ENCODE results near the gene AREL1.

The AREL1 gene

DNA sequence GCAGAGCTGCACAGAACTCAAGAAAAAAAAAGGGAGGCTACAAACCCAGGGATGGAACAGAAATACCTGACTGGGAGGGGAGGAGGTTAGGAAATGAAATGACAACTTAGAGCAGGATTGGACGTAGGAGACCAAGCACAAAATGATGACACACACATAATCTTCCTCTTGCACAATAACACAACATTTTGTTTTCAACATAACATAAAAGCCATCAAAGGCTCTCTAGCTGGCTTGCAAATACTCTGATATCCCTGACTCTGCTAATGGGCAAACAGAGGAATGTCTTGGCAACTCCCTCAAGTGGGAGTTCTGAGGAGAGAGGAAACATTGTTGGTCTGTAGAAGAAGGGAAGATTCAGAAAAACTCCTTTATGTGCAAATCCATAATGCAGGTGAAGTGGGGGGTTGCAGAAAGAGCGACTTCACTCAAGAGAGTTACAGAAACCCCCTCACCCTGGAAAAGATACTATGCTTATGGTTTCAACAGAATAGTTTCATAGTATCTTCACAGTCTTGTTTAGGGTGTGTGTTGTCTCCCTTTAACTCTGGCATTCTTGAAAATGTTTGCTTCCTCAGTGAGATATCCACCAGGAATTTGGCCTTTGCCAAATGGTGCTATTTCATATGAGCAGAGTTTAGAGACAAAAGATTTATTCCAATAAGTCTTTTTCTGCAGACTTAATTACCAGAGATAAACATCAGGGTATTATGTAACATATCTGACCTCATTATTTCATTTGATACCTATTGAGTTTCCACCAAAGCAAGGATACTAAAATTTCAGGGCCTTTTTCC, 57.1 kb downstream of the AREL1 start:
- DNase-seq: no peak

DNA sequence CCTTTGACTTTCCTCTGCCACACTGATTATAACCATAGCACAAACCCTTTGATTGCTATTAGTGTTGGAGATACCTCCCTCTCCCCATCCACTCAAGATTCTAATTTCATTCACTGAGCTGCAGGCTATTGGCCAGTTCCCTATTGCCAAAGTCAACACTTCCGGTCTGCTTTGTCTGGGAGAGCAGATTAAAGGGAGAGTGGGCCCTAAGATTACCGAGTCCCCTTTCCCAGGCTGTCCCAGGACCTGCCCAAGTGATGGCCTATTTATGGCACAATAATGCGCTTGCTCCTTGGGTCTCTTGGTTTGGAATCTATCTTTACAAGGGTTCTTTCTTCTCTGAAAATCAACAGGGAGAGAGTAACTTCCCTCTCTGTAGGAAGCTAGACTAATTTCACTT, 57.9 kb downstream of the AREL1 start:
- DNase-seq: no peak

DNA sequence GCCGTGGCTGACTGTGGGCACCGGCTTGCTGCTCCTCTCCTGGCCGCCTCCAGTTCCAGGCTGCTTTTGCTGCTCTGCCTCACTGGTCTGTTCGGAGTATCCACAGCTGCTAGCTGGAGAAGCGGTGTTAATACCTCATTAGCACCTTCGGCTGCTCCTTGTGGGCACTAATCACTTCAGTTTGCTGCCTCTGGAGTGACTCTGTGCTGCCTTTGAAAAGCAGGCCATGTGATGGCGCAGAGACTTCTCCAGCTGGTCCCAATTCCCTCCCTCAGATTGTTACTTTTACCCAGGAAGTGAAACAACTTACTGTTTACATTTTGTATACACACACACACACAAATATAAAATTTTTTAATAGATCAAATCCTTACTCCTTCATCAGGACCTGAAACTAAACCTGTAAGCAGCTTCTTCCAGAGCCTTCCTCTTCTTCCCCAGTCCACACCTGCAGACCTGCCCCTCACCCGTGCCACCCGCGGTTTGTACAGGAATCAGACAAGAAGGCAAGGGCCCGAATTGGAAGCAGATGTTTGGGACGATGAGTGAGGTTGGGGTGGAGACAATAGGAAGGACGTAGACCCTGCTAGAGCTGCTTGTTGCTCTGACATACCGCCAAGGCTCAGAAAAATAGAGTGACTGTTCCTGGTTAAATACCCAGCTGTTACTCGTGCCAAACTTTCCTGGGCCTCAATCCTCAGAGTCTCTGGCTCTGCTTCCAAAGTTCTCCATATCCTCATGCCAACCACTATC, 59.3 kb downstream of the AREL1 start:
- DNase-seq: peak in 1 of 2 experiments; percentile 20

DNA sequence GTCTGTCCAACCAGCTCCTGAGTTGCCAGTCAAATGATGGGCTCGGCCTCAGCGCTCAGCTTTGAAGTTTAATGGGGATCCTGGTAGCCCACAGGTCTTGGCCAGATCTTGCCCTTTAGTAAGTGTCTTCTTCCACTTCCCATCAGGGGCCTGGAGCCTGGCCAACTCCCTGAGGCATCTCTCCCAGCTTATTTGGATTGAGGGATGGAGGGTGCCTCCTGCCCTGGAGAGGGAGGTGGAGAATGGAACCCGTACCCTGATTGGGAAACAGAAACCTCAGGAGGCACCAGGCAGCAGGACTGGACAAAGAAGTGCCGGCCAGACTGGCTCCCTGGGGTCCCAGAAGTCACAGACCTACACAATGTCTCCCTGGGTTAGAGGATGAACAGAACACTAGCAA, 60.3 kb downstream of the AREL1 start:
- no peak for DNase-seq

DNA sequence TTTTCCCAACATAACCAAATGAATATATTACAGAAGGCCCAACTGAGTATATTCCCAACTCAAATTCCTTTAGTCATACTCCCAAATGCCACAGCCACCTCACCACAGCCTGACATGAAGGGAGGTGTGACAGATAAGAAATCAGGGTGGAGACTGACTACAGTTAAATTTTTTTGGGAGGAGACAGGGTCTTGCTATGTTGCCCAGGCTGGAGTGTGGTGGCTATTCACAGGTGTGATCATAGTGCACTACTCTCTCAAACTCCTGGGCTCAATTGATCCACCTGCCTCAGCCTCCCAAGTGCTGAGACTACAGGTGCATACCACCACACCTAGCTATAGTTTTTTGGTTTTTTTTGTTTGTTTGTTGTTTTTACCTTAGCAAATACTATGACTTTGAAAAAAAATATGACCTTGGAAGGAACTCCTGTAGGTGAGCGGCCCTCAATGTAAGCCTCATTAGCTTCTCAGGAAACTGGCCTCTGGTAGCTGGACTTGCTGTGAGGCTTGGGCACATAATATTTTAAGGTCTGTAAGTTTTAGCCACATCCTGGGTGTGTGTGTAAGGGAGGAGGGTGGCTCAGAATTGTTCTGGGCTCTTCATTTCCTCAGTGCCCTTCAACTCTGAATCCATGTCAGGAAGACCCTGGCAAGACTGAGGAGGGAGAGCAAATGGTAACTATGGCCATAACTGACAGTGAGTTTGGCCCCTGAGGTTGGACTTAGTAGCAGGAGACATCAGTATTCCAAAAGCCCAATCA, 61.8 kb downstream of the AREL1 start:
- no peak for DNase-seq

DNA sequence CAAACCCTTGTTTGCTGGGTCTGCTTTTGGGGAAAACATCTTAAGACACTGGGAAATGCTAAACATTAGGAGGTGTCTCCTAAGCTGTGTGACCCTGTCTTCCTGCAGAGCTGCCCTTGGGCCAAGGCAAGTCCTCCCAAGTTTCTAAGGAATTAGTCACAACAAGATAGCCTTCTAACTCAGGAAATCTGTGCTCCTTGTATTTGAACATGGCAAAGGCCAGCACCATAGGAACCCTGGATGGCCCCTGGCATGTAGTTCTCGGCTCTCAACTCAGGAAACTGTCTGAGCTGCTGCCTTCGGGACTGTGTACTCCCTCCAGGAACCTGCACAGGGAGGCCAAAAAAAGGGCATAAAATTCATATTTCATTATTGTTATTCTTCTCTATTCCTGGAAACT, 63.2 kb downstream of the AREL1 start:
- DNase-seq: no peak

DNA sequence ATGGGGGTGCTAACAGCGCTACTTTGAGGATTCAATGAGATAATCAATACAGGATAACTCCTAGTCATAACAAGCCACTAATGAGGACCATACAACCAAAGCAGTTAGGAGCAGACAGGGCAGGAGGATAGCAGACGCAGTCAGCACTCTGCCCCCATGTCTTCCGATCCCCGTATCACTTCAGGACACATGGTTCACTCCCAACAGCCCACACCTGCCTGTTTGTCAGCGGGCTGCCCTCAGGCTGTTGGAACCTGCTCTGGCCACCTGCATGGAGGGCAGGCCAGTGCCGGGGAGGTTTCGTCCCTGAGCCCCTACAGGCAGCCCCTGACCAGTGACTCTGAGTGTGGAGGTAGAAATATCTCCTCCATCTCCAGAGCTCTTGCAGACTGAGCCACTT, 63.7 kb downstream of the AREL1 start:
- no peak for DNase-seq

DNA sequence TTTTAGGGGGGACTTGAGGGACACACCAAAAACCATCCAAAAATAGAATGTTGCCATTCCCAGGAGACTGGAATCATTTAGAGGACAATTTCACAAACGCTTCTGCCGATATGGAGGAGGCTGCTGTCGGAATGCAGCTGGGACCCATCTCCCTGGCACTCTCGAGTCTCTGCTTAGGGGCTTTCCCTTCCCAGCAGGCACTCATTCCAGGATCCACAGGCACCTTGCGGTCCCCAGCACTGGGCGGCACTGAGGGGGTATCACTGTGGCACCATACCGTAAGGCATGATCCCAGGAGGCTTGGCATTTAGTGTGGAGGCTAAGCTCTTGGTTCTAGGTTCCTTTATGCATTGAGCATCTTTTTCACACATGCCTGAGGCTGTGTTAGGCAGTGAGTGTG, 64.3 kb downstream of the AREL1 start:
- DNase-seq: no peak

DNA sequence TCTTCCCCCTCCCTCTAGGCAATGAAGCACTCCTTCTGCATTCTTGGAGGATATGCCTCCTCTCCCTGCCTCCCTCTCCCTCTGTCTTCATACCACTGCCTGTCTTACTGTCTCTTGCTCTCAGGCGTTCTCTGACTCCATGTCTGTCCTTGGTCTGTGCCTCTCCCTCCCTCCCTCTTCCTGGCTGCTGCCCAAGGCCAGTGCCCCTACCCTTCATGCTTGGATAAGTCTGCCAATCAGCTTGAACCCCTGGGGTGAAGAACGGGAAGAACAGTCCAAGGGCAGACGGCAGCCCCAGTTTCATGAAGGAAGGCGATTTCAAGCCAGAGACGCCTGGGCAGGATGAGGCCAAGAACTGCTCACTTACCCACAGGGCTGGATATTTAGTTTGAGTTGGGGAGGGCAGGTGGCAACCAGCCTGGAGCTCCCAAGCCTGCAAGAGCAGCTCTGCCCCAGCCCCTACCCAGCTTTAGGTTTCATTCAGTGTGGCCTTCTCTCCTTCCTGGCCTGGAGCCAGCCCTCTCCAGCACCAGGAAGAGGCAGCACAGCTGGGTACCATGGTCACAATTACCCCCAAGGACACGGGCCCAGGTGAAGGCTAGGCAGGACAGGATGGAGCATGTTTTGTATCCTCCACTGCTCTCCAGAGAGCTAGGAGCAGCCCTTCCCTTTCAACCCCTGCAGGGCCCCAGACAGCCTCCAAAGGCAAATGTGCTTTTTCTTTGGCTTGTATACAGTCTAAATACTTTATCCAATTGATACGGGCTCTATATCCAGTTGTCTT, 65.0 kb downstream of the AREL1 start:
- DNase-seq: peak; percentile 71 to 85

DNA sequence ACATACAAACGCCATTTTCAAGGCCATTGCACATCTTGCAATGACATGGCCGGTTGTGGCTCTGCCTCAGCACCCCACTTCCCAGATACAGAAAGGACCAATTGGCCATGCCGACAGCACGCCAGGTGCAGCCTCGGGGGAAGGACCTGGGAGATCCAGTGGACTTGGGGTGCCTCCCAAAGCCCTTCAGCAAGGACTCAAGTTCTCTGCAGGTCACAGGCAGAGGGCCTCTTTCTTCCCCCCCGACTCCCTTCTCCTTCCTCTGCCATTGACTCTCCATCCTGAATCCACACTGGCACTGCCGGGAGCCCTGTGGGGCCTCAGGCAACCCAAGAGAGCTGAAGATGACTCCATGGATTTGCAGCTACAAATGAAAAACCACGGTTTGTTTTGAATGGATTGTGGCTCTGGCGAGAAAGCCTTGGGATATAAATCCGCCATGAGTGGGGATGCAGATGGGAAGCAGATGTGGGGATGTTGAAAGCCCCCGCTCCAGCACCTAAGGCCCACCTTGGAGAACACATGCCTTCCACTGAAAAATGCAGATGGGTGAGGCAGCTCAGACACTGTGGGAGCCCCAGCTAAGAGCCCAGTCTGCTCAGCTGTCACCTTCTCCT, 65.7 kb downstream of the AREL1 start:
- no peak for DNase-seq

DNA sequence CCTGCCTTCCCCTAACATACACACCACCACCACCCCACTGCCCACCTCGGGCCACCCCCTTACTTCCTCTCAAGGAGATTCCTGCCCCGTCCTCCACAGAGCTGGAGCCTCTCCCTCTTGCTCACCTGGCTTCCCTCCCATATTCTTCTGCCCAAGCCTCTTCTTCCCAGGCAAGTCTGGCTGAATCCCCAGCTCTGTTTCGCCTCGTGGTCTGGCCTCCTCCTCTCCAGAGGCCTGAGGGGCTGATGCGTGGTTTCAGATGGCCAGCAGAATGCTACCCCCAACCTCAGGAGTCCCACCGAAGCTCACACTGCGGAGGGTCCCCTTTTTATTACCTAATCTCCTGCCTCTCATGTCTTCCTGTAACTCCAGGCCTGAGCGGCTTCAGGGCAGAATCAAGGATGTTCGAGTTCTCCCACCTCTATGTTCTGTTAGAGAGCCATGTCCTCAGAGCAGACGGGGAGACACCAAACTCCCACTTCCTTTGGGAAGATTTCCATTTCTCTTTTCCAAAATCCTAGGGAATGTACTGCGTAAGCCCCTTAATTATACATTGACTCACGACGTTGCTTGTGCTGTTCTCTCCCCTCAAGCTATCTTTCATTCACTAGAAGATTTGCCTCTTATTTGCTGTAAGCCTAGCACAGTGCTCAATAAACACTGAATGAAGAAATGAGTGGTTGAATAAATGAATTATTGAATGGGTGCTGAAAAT, 67.0 kb downstream of the AREL1 start:
- DNase-seq: no peak

DNA sequence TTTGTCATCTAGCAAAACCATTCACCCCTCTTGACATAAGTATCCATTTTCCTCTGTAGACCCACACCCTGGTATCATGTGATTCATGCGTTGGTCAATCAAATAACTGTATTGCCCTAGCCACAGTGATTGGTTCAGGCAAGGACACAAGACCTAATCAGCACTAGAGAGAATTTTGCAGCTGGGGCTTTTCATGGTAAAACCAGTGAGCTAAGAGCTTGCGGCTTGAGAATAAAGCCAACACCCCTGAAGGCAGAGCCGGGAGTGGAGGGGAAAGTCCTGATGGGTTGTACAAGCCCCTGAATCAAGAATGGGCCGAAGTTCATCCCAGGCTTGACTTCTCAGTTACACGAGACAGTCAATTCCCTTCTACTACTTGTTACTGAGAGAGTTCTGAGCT, 67.6 kb downstream of the AREL1 start:
- no peak for DNase-seq

DNA sequence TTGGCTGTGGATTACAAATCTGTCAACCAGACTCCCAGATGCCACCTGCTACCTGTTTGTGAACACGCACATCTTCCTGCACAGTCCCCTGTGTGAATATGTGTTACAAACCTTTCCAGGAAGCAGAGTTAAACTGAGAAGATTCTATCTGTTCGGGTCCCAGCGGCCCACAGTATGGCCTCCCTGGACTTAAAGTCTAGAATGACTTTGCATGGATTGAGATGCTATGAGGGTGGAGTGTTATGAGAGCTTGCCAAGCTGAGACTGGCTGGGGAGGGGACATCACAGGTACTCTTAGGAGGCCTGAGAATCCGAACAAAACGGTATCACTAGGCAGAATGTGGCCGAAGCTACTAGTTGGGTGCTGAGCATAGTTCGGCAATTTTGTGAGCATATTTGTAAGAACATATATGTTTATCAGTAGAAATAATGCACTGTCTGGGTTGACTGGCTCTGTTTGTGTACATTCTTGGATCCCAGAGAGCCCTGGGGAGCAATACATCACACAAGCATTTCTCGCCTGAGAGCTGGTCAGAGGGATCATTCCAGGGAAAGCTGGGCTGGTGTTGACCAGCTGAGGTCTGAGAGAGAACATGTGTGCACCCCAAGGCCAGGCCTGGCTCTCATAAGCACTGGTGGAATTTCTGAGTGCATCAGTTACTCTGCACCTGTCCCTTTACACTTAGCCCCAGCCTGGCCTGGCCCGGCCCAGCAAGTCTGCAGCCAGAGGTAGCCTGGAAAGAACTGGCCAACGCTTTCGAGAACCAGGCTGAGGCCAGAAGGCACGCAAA, 71.1 kb downstream of the AREL1 start:
- DNase-seq: no peak

DNA sequence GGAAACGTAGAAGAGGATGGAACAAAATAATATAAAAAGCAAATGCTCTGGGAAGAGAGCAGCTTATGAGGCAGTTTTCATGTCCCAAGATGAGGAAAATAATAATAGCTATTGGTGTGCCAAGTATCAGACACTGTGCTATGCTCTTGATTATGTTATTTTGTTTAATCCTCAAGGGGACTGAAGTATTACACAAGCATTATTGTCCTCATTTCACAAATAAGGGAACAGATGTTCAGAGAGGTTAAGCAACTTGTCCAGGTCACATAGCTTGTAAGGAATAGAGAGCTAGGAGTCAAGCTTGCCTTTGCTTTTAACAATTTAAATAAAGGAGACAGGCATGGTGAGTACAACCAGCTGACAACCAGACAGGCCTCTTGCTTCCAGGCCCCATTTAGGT, 73.9 kb downstream of the AREL1 start:
- no peak for DNase-seq

DNA sequence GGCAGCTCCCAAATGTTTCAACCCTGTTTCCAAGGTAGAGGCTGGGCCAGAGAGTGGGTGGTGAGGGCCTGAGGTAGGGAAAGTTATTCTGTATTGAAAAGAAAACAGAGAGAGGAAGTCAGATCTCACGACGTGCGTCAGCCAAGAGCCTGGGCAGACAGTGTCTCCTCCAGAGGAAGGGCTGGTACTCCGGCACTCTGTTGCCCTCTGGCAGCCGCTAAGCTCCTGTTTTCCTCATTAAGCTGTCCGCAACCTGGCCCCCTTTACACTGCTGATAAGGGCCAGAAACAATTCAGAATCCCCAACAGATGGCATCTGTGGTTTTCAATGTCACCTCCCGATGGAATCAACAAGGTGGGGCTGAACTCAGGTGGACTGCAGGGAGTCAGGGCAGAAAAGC, 74.8 kb downstream of the AREL1 start:
- DNase-seq: no peak

DNA sequence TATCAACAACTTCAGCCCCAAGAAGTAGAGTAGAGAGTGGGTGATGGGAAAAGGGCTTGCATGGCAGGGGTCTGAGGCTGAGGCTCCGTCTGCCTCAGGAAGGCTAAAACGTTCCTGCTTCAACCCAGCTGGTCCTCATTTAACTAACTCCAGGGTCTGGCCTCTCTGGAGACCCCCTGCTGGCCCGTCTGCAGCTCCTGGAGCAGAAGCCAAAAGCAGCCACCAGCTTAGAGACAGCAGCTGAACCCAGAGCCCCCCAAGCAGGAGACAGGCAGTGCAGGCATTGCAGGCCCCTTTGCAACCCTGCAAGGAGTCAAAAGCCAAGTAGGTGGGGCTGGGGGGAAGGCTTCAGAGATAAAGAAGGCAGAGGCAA, 75.7 kb downstream of the AREL1 start:
- DNase-seq: peak in 1 of 2 experiments; percentile 50

DNA sequence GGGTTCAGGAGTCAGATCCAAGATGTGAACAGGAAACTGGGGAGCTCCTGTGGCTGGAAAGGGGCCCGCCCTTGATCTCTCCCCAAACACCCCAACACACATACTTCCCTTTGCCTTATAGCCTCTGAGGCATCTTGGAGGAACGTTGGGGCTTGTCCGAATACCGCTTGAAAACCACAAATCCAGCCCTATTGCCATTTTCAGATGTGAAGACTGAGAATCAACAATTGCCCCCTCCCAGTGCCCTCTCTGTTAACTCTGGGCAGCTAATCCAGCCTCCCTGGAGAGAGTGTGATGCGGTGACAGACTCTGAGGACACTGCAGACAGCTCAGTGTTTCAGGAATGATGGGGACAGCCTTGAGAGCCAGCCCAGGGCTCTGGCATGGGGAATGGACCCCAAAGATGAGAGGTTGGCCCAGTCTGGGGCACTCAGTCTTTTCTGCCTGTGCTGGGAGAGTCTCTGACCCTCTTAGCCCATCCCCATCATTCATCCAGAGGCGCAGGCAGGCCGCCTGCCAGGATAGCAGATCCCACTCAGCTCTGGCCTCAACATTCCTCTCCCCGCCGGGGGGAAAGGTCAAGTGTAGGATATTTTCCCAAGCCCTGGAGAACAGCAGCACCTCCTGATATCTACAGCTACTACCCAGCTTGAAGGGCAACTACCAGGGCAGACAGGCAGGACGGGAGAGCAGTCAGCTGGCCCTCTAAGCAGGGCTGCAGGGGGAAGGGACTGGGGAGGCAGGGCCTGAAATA, 76.3 kb downstream of the AREL1 start:
- no peak for DNase-seq

DNA sequence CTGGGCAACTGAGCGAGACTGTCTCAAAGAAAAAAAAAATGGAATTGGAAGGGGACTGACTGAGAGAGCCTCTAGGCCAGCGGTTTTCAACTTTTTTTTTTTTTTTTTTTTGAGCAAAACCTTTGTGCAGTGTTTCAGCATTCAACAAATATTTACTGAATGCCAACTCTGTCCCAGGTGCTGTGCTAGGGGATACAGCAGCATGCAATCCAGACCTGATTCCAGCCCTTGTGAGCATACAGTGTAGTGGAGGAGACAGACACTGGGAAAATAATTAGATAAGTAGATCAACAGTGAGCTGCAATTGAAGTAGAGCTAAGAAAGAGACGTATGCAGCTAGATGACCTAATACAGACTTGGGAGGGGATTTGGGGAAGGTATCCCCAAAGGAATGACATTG, 77.0 kb downstream of the AREL1 start:
- no peak for DNase-seq

DNA sequence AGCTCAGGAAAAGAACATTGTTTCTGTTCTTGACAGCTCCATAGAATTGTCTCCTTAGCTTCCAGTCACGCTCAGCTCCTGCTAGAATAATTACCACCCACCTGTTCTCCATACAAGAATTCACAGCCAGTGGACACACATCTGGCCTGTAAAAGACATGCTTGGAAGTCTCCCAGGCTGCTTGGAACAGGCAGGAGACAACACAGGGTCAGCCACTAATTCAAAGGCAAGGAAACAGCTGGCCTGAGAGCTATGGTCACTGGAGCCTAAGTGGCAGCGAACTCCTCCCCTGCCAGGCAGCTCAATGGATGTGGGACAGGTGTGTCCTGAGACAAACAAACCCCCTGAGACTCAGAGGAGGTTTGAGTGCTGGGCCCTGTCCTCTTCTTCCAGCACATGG, 77.9 kb downstream of the AREL1 start:
- no peak for DNase-seq

DNA sequence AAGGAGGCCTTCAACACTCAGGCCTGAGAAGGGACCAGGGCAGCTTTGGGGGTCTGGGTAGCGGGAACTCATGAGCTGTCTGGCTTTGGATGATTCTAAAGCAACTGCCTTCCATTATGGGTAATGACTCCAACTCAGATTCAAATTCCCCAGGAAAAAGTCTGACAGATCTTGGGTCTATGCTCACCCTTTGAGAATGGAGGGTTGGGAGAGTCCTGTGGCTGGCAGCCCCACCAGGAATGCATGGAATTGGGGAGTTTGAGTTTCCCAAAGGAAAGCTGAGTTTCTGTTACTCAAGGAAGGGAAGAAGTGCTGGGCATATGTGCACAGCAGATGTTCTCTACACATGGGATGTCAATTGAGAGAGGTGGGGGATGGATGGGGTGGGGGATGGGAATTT, 78.4 kb downstream of the AREL1 start:
- no peak for DNase-seq

Measured in NCI-H446 (cell line).